ENCODE data around the gene ILF3. TPM values are rescaled to one million over a fixed set of nuclear protein-coding genes. Genes with fewer than 3 reads are reported as not detected.

Gene ILF3
- total RNA-seq, 3 donors from 2014 or later (not counting 1 experiment from before 2014, with no cell fraction given): 329 to 365 (median 332) TPM

DNA sequence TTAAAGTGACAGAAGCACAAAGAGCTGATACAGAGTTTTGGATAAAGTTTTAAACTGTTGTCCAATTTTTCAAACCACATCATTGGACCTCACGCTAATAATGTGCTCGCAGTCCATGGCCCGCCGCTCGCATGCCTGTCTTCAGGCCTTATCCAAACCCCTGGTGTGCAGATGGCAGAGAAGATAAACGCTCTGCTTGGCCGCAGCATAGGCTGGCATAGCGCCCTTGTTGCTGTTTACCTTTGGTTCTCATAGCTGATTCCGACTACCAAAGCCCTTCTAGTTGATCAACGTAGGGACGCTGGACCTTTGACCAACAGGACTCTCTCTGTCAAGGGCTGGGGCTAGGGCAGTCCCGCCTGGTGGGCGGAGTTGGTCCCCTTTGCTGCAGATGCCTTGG lies 23.6 kb downstream of the ILF3 start:
- no peak overlapping the region for H3K4me3 Mint-ChIP-seq
- H3K9me3 ChIP-seq (ENCODE audit: control insufficient read depth, insufficient read depth, low read length): no peaks in the 10 kb centered on the region
- H3K4me1 Mint-ChIP-seq: peaks cover 0 to 4% of the 10 kb centered on the region in 2 donors
- H3K36me3 Mint-ChIP-seq: peaks cover 14% of the 10 kb centered on the region
- no peak overlapping the region for H3K4me3 ChIP-seq (ENCODE audit: low read length)
- no peak for DNase-seq
- no peak overlapping the region for H3K27ac Mint-ChIP-seq
- no peaks in the 10 kb centered on the region for H3K27me3 ChIP-seq (ENCODE audit: control insufficient read depth, insufficient read depth, low read length)
- intact Hi-C loops (cut with micrococcal nuclease): no loop called here
- no peaks in the 10 kb centered on the region for H3K9me3 Mint-ChIP-seq
- no peak for ATAC-seq
- no peaks in the 10 kb centered on the region for H3K4me1 ChIP-seq (ENCODE audit: control insufficient read depth, insufficient read depth, low read length)
- H3K27me3 Mint-ChIP-seq (ENCODE audit: low read depth in 2 of 2): no peaks in the 10 kb centered on the region
- TF ChIP-seq, protein P1, sequence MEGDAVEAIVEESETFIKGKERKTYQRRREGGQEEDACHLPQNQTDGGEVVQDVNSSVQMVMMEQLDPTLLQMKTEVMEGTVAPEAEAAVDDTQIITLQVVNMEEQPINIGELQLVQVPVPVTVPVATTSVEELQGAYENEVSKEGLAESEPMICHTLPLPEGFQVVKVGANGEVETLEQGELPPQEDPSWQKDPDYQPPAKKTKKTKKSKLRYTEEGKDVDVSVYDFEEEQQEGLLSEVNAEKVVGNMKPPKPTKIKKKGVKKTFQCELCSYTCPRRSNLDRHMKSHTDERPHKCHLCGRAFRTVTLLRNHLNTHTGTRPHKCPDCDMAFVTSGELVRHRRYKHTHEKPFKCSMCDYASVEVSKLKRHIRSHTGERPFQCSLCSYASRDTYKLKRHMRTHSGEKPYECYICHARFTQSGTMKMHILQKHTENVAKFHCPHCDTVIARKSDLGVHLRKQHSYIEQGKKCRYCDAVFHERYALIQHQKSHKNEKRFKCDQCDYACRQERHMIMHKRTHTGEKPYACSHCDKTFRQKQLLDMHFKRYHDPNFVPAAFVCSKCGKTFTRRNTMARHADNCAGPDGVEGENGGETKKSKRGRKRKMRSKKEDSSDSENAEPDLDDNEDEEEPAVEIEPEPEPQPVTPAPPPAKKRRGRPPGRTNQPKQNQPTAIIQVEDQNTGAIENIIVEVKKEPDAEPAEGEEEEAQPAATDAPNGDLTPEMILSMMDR (IDR thresholded peaks at IDR 0.05): no peak
- 97% methylated on average over 12 of the region's 13 CpGs for WGBS (ENCODE audit: insufficient coverage)
- peaks cover 71% of the 10 kb centered on the region for H3K36me3 ChIP-seq (ENCODE audit: control insufficient read depth, insufficient read depth, low read length)
- no peak overlapping the region for H3K27ac ChIP-seq (ENCODE audit: low read length)

DNA sequence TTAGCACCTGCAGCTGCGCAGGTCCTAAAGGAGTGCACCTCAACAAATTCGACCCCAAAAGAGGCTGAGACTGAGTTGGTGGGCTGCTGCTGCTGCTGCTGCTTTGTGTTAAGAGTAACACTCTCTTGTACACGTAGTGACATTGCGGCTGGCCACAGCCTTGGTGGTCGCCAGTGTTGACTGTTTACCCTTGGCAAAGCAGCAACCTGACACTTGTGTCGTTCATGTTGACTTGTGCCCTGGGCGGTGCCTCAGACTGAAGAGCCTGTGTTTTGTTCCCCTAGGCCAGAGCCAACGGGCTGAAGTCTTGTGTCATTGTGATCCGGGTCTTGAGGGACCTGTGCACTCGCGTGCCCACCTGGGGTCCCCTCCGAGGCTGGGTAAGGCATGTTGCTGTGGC lies 24.7 kb downstream of the ILF3 start:
- peaks cover 72% of the 10 kb centered on the region for H3K36me3 ChIP-seq (ENCODE audit: control insufficient read depth, insufficient read depth, low read length)
- Mint-ChIP-seq H3K36me3 (peaks cover 14% of the 10 kb centered on the region), H3K27me3 (ENCODE audit: low read depth in 2 of 2) (no peaks in the 10 kb centered on the region), H3K4me1 (peaks cover 0 to 4% of the 10 kb centered on the region in 2 donors), H3K4me3 (peak overlapping the region; percentile 25), H3K9me3 (no peaks in the 10 kb centered on the region), H3K27ac (no peak overlapping the region)
- no peak overlapping the region for H3K4me3 ChIP-seq (ENCODE audit: low read length)
- intact Hi-C loops (cut with micrococcal nuclease): no loop called here
- no peaks in the 10 kb centered on the region for H3K27me3 ChIP-seq (ENCODE audit: control insufficient read depth, insufficient read depth, low read length)
- DNase-seq (no peak), ATAC-seq (no peak)
- no peaks in the 10 kb centered on the region for H3K9me3 ChIP-seq (ENCODE audit: control insufficient read depth, insufficient read depth, low read length)
- no peak overlapping the region for H3K27ac ChIP-seq (ENCODE audit: low read length)
- TF ChIP-seq, protein P1 (IDR thresholded peaks at IDR 0.05): no peak
- H3K4me1 ChIP-seq (ENCODE audit: control insufficient read depth, insufficient read depth, low read length): no peaks in the 10 kb centered on the region
- 95% methylated on average over 12 of the region's 12 CpGs for WGBS (ENCODE audit: insufficient coverage)

DNA sequence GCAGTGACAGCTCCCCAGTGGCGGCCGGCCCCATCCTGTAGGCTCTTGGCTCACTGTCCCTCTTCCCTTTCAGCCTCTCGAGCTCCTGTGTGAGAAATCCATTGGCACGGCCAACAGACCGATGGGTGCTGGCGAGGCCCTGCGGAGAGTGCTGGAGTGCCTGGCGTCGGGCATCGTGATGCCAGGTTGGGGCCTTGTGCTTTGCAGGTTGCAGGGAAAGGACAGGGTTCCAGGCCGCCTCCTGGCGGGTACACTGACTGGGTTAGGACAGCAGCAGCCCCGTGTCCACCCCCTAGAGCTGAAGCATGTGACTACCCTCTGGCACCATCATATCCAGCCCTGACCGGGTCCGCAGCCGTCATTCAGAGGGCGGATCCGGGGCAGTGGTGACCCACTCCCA lies 25.6 kb downstream of the ILF3 start:
- intact Hi-C loops (cut with micrococcal nuclease): no loop called here
- TF ChIP-seq, protein P1 (IDR thresholded peaks at IDR 0.05): no peak
- Mint-ChIP-seq H3K36me3 (peaks cover 14% of the 10 kb centered on the region), H3K4me1 (peaks cover 0 to 4% of the 10 kb centered on the region in 2 donors), H3K27me3 (ENCODE audit: low read depth in 2 of 2) (no peaks in the 10 kb centered on the region), H3K4me3 (no peak overlapping the region), H3K9me3 (no peaks in the 10 kb centered on the region), H3K27ac (no peak overlapping the region)
- Histone ChIP-seq H3K9me3 (ENCODE audit: control insufficient read depth, insufficient read depth, low read length) (no peaks in the 10 kb centered on the region), H3K4me1 (ENCODE audit: control insufficient read depth, insufficient read depth, low read length) (no peaks in the 10 kb centered on the region), H3K27ac (ENCODE audit: low read length) (no peak overlapping the region), H3K27me3 (ENCODE audit: control insufficient read depth, insufficient read depth, low read length) (no peaks in the 10 kb centered on the region), H3K36me3 (ENCODE audit: control insufficient read depth, insufficient read depth, low read length) (peaks cover 80% of the 10 kb centered on the region), H3K4me3 (ENCODE audit: low read length) (no peak overlapping the region)
- ATAC-seq (peak in 1 of 3 donors; percentile 28), DNase-seq (no peak)
- WGBS (ENCODE audit: insufficient coverage): 98% methylated on average over 18 of the region's 18 CpGs

DNA sequence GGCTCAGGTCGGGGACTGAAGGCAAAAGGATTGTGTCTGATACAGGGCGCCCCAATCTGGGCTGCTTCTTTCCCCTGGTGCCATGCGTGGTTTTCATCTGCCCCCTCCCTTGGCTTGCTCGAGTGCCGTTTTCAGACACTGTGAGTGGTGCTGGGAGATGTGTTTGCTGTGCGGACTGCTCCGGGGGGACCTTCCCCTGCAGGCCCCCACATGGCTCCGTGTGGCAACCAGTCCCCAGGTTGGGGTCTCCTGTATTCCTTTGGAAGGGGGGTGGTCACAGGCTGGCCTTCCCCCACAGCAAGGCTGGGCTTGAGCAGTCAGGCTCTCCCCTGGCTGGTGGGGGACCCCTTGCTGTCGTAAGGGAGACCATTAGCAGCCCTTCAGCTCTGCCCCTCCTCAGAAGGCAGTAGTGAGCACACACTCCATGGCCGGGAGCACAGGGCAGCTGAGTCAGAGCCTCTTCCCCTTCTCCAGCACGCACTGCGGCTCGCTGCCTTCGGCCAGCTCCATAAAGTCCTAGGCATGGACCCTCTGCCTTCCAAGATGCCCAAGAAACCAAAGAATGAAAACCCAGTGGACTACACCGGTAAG lies 26.5 kb downstream of the ILF3 start:
- H3K36me3 Mint-ChIP-seq: peaks cover 14% of the 10 kb centered on the region
- peaks cover 0 to 4% of the 10 kb centered on the region in 2 donors for H3K4me1 Mint-ChIP-seq
- Histone ChIP-seq H3K9me3 (ENCODE audit: control insufficient read depth, insufficient read depth, low read length) (no peaks in the 10 kb centered on the region), H3K4me3 (ENCODE audit: low read length) (no peak overlapping the region), H3K4me1 (ENCODE audit: control insufficient read depth, insufficient read depth, low read length) (no peaks in the 10 kb centered on the region), H3K27ac (ENCODE audit: low read length) (no peak overlapping the region), H3K36me3 (ENCODE audit: control insufficient read depth, insufficient read depth, low read length) (peaks cover 87% of the 10 kb centered on the region), H3K27me3 (ENCODE audit: control insufficient read depth, insufficient read depth, low read length) (no peaks in the 10 kb centered on the region)
- intact Hi-C loops (cut with micrococcal nuclease): no loop called here
- no peaks in the 10 kb centered on the region for H3K27me3 Mint-ChIP-seq (ENCODE audit: low read depth in 2 of 2)
- no peak for ATAC-seq
- no peaks in the 10 kb centered on the region for H3K9me3 Mint-ChIP-seq
- DNase-seq: no peak
- peak overlapping the region in 1 of 2 donors; percentile 63 for H3K27ac Mint-ChIP-seq
- 95% methylated on average over 15 of the region's 15 CpGs for WGBS (ENCODE audit: insufficient coverage)
- H3K4me3 Mint-ChIP-seq: no peak overlapping the region
- TF ChIP-seq, protein P1 (IDR thresholded peaks at IDR 0.05): no peak

Data from natural killer cell (primary cell).